PC-9 (cell line): Measurements from ENCODE around the gene GDF10. TPM values are rescaled to one million over a fixed set of nuclear protein-coding genes. Genes with fewer than 3 reads are reported as not detected.

Experiments used
- BruUV-seq: library from RNA; stranded (reverse); fragments of 400-500 nt; replicated peaks from 2 replicates; lab custom pipeline; 2021; lab: Mats Ljungman, UMichigan
- CTCF ChIA-PET: fragments of 300-600 bp; sonication (Branson Sonifier 250); formaldehyde crosslinking; loops from one replicate; lab custom pipeline; 2022; ENCODE audit warnings: antibody characterized with exemption; lab: Charles Lee
- POLR2A ChIA-PET: fragments of 300-600 bp; sonication (Branson Sonifier 250); formaldehyde crosslinking; loops from one replicate; lab custom pipeline; 2022; ENCODE audit warnings: antibody characterized with exemption; ENCODE audit not compliant: unreplicated experiment; lab: Charles Lee
- DNase-seq, 2 experiments: peaks; one replicate each; pipeline versions ENCODE4 v3.0.0 to v3.0.0-alpha.2; 2015 to 2022; ENCODE audit warnings: mixed read lengths in 1 of 2
- H2AFZ ChIP-seq: fragments of 200-600 bp; sonication (generic); 2 replicates; pipeline ENCODE4 v1.8.1; 2017; ENCODE audit warnings: antibody characterized with exemption
- H3F3A ChIP-seq: fragments of 200-600 bp; sonication (generic); 2 replicates; pipeline ENCODE4 v1.8.1; 2017; ENCODE audit warnings: antibody characterized with exemption, mild to moderate bottlenecking, low read depth; ENCODE audit not compliant: insufficient read depth
- H3K27ac ChIP-seq: fragments of 200-600 bp; sonication (generic); 2 replicates; pipeline ENCODE4 v1.6.1; 2016; ENCODE audit warnings: mixed run types
- H3K27me3 ChIP-seq: fragments of 200-600 bp; sonication (generic); 2 replicates; pipeline ENCODE4 v1.6.1; 2016; ENCODE audit warnings: low read depth, mixed run types; ENCODE audit not compliant: insufficient read depth
- H3K36me3 ChIP-seq: fragments of 200-600 bp; sonication (generic); 2 replicates; pipeline ENCODE4 v1.6.1; 2016; ENCODE audit warnings: low read depth, mixed run types
- H3K4me1 ChIP-seq: fragments of 200-600 bp; sonication (generic); replicated peaks from 2 replicates; pipeline ENCODE4 v1.6.1; 2016; ENCODE audit warnings: mixed run types; ENCODE audit not compliant: insufficient read depth
- H3K4me2 ChIP-seq: fragments of 200-600 bp; sonication (generic); 2 replicates; pipeline ENCODE4 v1.6.1; 2017; ENCODE audit warnings: mixed run types
- H3K4me3 ChIP-seq: fragments of 200-600 bp; sonication (generic); 2 replicates; pipeline ENCODE4 v1.6.1; 2016; ENCODE audit warnings: mixed run types
- H3K79me2 ChIP-seq: fragments of 200-600 bp; sonication (generic); 2 replicates; pipeline ENCODE4 v1.6.1; 2017; ENCODE audit warnings: low read depth, mixed run types
- H3K9me2 ChIP-seq: fragments of 200-600 bp; sonication (generic); 2 replicates; pipeline ENCODE4 v1.8.1; 2017; ENCODE audit warnings: mild to moderate bottlenecking; ENCODE audit not compliant: insufficient read depth
- H3K9me3 ChIP-seq: fragments of 200-600 bp; sonication (generic); 2 replicates; pipeline ENCODE4 v1.8.1; 2016; ENCODE audit warnings: low read depth; ENCODE audit not compliant: insufficient read depth
- H4K20me1 ChIP-seq: fragments of 200-600 bp; sonication (generic); 2 replicates; pipeline ENCODE4 v1.8.1; 2017; ENCODE audit not compliant: insufficient read depth
- EZH2 ChIP-seq: fragments of 200-600 bp; sonication (generic); IDR thresholded peaks from 2 replicates; pipeline ENCODE4 v1.8.0; 2017; ENCODE audit warnings: antibody characterized with exemption, low read depth
- intact Hi-C: fragments of 100-400 bp; cut with micrococcal nuclease; formaldehyde crosslinking; loops from one replicate; pipeline ENCODE4 v1.10.0; 2022; ENCODE audit not compliant: unreplicated experiment
- total RNA-seq: library from RNA; stranded (reverse); gene quantifications from 2 replicates; pipeline ENCODE4 v1.2.3, GENCODE V29; 2021
- TF ChIP-seq, protein P1 (sequence below): fragments of 200-600 bp; sonication (generic); conservative IDR thresholded peaks from 2 replicates; pipeline ENCODE4 v1.6.1; 2017; ENCODE audit warnings: mixed run types, antibody characterized with exemption, mild to moderate bottlenecking, moderate library complexity

The GDF10 gene
- total RNA-seq, 1 experiment from 2014 or later, result not detected

DNA sequence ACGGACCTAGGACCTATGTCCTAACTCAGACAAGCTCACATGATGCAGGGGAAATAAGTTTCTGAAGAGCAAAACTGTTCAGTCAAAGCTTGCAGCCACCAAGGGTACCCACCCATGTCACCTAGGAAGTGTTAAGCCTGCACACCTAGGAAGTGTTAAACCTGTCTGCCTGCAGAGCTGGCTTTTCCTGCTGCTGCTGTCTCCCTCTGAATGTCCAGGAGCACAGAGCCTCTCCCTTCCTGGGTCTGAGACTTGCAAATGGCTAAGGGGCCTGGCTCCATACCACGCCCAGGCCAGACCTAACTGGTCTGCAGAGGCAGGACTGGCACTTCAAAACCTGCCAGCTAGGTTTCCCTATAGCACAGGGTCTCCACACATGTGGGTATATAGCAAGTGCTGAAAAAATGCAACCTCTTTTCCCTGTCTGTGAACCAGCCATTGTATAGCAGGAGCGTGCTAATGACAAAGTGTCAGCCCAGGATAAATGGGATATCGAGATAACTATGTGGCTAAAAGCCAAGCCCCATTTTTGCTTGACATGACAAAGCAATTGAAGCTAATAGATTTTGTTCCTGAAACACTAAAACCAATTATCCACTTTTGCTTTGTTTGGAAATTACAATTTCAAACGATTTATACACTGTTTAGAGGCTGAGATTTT, 23.8 kb downstream of the GDF10 start:
- H4K20me1 ChIP-seq, result no peaks in the 10 kb centered on the region
- H3K4me1 ChIP-seq, result peaks cover 22% of the 10 kb centered on the region
- POLR2A ChIA-PET, result interaction anchor here (0.8 kb wide), 1 partner anchor 8 kb away, joined by 4 read pairs; no protein-coding TSS in a partner anchor
- H3K36me3 ChIP-seq, result no peaks in the 10 kb centered on the region
- H3K4me2 ChIP-seq, result 0 out of 2 replicates have a peak overlapping the region, but pooled peaks have one; percentile 5
- no peak overlapping the region for H2AFZ ChIP-seq
- no TSS peak for BruUV-seq
- no peaks in the 10 kb centered on the region for H3K79me2 ChIP-seq
- no peaks in the 10 kb centered on the region for H3K27me3 ChIP-seq
- H3K27ac ChIP-seq, result no peak overlapping the region
- no peak overlapping the region for H3K4me3 ChIP-seq
- H3F3A ChIP-seq, result no peaks in the 10 kb centered on the region
- peak; percentile 61 to 62 for DNase-seq
- TF ChIP-seq, protein P1, sequence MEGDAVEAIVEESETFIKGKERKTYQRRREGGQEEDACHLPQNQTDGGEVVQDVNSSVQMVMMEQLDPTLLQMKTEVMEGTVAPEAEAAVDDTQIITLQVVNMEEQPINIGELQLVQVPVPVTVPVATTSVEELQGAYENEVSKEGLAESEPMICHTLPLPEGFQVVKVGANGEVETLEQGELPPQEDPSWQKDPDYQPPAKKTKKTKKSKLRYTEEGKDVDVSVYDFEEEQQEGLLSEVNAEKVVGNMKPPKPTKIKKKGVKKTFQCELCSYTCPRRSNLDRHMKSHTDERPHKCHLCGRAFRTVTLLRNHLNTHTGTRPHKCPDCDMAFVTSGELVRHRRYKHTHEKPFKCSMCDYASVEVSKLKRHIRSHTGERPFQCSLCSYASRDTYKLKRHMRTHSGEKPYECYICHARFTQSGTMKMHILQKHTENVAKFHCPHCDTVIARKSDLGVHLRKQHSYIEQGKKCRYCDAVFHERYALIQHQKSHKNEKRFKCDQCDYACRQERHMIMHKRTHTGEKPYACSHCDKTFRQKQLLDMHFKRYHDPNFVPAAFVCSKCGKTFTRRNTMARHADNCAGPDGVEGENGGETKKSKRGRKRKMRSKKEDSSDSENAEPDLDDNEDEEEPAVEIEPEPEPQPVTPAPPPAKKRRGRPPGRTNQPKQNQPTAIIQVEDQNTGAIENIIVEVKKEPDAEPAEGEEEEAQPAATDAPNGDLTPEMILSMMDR, result no peak
- TF ChIP-seq EZH2, result no peak
- no peaks in the 10 kb centered on the region for H3K9me3 ChIP-seq
- no peaks in the 10 kb centered on the region for H3K9me2 ChIP-seq
- intact Hi-C loops, result no loop called here
- CTCF ChIA-PET, result interaction anchor here (1.6 kb wide), 1 partner anchor 17 kb away, joined by 6 read pairs; no protein-coding TSS in a partner anchor

DNA sequence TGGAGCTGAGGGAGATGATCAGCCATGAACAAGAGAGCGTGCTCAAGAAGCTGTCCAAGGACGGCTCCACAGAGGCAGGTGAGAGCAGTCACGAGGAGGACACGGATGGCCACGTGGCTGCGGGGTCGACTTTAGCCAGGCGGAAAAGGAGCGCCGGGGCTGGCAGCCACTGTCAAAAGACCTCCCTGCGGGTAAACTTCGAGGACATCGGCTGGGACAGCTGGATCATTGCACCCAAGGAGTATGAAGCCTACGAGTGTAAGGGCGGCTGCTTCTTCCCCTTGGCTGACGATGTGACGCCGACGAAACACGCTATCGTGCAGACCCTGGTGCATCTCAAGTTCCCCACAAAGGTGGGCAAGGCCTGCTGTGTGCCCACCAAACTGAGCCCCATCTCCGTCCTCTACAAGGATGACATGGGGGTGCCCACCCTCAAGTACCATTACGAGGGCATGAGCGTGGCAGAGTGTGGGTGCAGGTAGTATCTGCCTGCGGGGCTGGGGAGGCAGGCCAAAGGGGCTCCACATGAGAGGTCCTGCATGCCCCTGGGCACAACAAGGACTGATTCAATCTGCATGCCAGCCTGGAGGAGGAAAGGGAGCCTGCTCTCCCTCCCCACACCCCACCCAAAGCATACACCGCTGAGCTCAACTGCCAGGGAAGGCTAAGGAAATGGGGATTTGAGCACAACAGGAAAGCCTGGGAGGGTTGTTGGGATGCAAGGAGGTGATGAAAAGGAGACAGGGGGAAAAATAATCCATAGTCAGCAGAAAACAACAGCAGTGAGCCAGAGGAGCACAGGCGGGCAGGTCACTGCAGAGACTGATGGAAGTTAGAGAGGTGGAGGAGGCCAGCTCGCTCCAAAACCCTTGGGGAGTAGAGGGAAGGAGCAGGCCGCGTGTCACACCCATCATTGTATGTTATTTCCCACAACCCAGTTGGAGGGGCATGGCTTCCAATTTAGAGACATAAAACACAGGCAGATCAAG, 25.6 kb downstream of the GDF10 start:
- no peaks in the 10 kb centered on the region for H3F3A ChIP-seq
- no peaks in the 10 kb centered on the region for H3K9me3 ChIP-seq
- no peak for TF ChIP-seq EZH2
- TF ChIP-seq, protein P1, result no peak
- H3K9me2 ChIP-seq, result no peaks in the 10 kb centered on the region
- H3K4me3 ChIP-seq, result no peak overlapping the region
- no peaks in the 10 kb centered on the region for H3K36me3 ChIP-seq
- no TSS peak for BruUV-seq
- H3K4me2 ChIP-seq, result no peak overlapping the region
- H3K27ac ChIP-seq, result no peak overlapping the region
- CTCF ChIA-PET, result interaction anchor here (0.6 kb wide), 1 partner anchor 36 kb away, joined by 3 read pairs; no protein-coding TSS in a partner anchor
- no peak overlapping the region for H2AFZ ChIP-seq
- no peak for DNase-seq
- POLR2A ChIA-PET, result no interaction called here
- intact Hi-C loops, result no loop called here
- peaks cover 22% of the 10 kb centered on the region for H3K4me1 ChIP-seq
- no peaks in the 10 kb centered on the region for H3K79me2 ChIP-seq
- no peaks in the 10 kb centered on the region for H4K20me1 ChIP-seq
- no peaks in the 10 kb centered on the region for H3K27me3 ChIP-seq

DNA sequence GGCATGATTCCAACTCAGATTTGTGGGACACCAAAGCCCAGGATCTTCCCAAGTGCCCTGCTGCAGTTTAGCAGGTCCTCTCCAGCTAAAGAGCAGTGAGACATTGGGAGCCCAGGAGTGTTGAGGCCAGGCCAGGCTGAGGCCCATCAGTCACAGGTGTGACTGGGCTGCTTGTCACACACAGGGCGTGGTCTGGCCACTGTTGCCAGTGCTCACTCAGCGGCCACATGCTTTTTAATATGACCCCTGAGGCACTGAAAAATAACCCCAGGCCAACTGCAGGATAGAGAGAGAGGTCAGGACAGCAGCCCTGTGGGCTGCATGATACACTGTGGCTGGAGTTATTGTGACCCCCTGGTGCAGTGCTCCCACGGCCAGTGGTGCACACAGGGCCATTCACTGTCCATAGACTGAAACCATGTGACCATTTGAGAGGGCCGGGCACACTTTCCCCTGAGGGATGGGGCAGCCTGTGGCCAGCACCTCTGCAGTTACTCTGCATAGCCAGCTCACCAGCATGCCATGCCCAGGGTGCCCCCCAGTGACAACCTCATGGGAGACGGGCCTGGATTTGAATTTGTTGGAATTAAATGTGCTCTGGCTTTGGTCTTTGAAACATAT, 26.4 kb downstream of the GDF10 start:
- Histone ChIP-seq H3F3A (no peaks in the 10 kb centered on the region), H3K36me3 (no peaks in the 10 kb centered on the region), H3K27me3 (no peaks in the 10 kb centered on the region), H3K4me1 (peaks cover 22% of the 10 kb centered on the region), H3K9me3 (no peaks in the 10 kb centered on the region), H3K79me2 (no peaks in the 10 kb centered on the region), H4K20me1 (no peaks in the 10 kb centered on the region), H3K4me2 (no peak overlapping the region), H3K27ac (no peak overlapping the region), H3K9me2 (no peaks in the 10 kb centered on the region), H2AFZ (no peak overlapping the region), H3K4me3 (no peak overlapping the region)
- peak; percentile 44 to 61 for DNase-seq
- no peak for TF ChIP-seq EZH2
- TF ChIP-seq, protein P1, result no peak
- ChIA-PET CTCF (interaction anchor here (0.6 to 0.7 kb wide), 2 partner anchors 35 to 208 kb away, joined by 3 to 13 read pairs; no protein-coding TSS in a partner anchor), POLR2A (no interaction called here)
- intact Hi-C loops, result no loop called here
- no TSS peak for BruUV-seq
